HepG2 (cell line): ENCODE results near the gene MMUT. TPM values are rescaled to one million over a fixed set of nuclear protein-coding genes. Genes with fewer than 3 reads are reported as not detected.

Source experiments
- ATRX ChIP-seq: sonication (generic); formaldehyde crosslinking; IDR thresholded peaks from 2 replicates; pipeline ENCODE4 v1.4.0; 2020; ENCODE audit warnings: missing genetic modification reagents, borderline replicate concordance
- CERS6 ChIP-seq: sonication (generic); formaldehyde crosslinking; IDR thresholded peaks from 2 replicates; pipeline ENCODE4 v1.5.0; 2020; ENCODE audit warnings: missing genetic modification reagents
- CSRNP2 ChIP-seq: sonication (generic); formaldehyde crosslinking; conservative IDR thresholded peaks from 2 replicates; pipeline ENCODE4 v1.8.0; 2022; ENCODE audit warnings: low read depth, missing genetic modification reagents
- ELF4 ChIP-seq: sonication (generic); formaldehyde crosslinking; IDR thresholded peaks from 2 replicates; pipeline ENCODE4 v1.5.0; 2020; ENCODE audit warnings: missing genetic modification reagents, mild to moderate bottlenecking, moderate library complexity, borderline replicate concordance
- FOXA3 ChIP-seq: IDR thresholded peaks from 2 replicates; pipeline ENCODE4 v1.6.1; 2016; ENCODE audit warnings: missing genetic modification reagents, missing compliant biosample characterization
- FOXO1 ChIP-seq: sonication (generic); formaldehyde crosslinking; IDR thresholded peaks from 2 replicates; pipeline ENCODE4 v1.4.0; 2020; ENCODE audit warnings: missing genetic modification reagents
- HNF4A ChIP-seq: sonication (generic); formaldehyde crosslinking; IDR thresholded peaks from 2 replicates; pipeline ENCODE4 v1.4.0; 2020; ENCODE audit warnings: missing genetic modification reagents
- KDM3A ChIP-seq: IDR thresholded peaks from 2 replicates; pipeline ENCODE4 v1.6.1; 2018; ENCODE audit warnings: low read depth, missing compliant biosample characterization
- KDM4B ChIP-seq: sonication (generic); formaldehyde crosslinking; IDR thresholded peaks from 2 replicates; pipeline ENCODE4 v1.4.0; 2020; ENCODE audit warnings: missing genetic modification reagents
- KLF11 ChIP-seq: IDR thresholded peaks from 2 replicates; pipeline ENCODE4 v1.6.1; 2016; ENCODE audit warnings: missing compliant biosample characterization
- LBX2 ChIP-seq: sonication (generic); formaldehyde crosslinking; IDR thresholded peaks from 2 replicates; pipeline ENCODE4 v1.5.0; 2020; ENCODE audit warnings: missing genetic modification reagents, mild to moderate bottlenecking, borderline replicate concordance
- MYNN ChIP-seq: sonication (generic); formaldehyde crosslinking; IDR thresholded peaks from 2 replicates; pipeline ENCODE4 v1.4.0; 2020; ENCODE audit warnings: mild to moderate bottlenecking, low read depth, missing genetic modification reagents
- PAX8 ChIP-seq: sonication (generic); formaldehyde crosslinking; IDR thresholded peaks from 2 replicates; pipeline ENCODE4 v1.8.0; 2022; ENCODE audit warnings: mild to moderate bottlenecking, missing genetic modification reagents, borderline replicate concordance
- POGZ ChIP-seq: sonication (generic); formaldehyde crosslinking; IDR thresholded peaks from 2 replicates; pipeline ENCODE4 v1.4.0; 2020; ENCODE audit warnings: mild to moderate bottlenecking, missing genetic modification reagents
- REXO4 ChIP-seq: sonication (generic); formaldehyde crosslinking; IDR thresholded peaks from 2 replicates; pipeline ENCODE4 v1.8.0; 2022; ENCODE audit warnings: missing genetic modification reagents, mild to moderate bottlenecking, borderline replicate concordance
- SMAD3 ChIP-seq: sonication (generic); formaldehyde crosslinking; IDR thresholded peaks from 2 replicates; pipeline ENCODE4 v1.4.0; 2020; ENCODE audit warnings: missing genetic modification reagents
- SNAPC2 ChIP-seq: sonication (generic); formaldehyde crosslinking; IDR thresholded peaks from 2 replicates; pipeline ENCODE4 v1.8.1; 2022; ENCODE audit warnings: mild to moderate bottlenecking, missing genetic modification reagents
- TAF1 ChIP-seq: sonication (generic); formaldehyde crosslinking; IDR thresholded peaks from 2 replicates; pipeline ENCODE4 v1.4.0; 2020; ENCODE audit warnings: missing genetic modification reagents
- TRAFD1 ChIP-seq: sonication (generic); formaldehyde crosslinking; IDR thresholded peaks from 2 replicates; pipeline ENCODE4 v1.5.1; 2020; ENCODE audit warnings: missing genetic modification reagents, mild to moderate bottlenecking, borderline replicate concordance
- ZKSCAN1 ChIP-seq: fragments of 150-350 bp; IDR thresholded peaks from 2 replicates; pipeline ENCODE4 v1.6.1; 2014; ENCODE audit warnings: low read length
- ZNF121 ChIP-seq: sonication (generic); formaldehyde crosslinking; IDR thresholded peaks from 2 replicates; pipeline ENCODE4 v1.5.0; 2020; ENCODE audit warnings: mild to moderate bottlenecking, missing genetic modification reagents
- ZNF451 ChIP-seq: sonication (generic); formaldehyde crosslinking; IDR thresholded peaks from 2 replicates; pipeline ENCODE4 v1.5.0; 2020; ENCODE audit warnings: mild to moderate bottlenecking, missing genetic modification reagents
- ZNF557 ChIP-seq: sonication (generic); formaldehyde crosslinking; IDR thresholded peaks from 2 replicates; pipeline ENCODE4 v1.4.0; 2020; ENCODE audit warnings: missing genetic modification reagents
- ZNF574 ChIP-seq: sonication (generic); formaldehyde crosslinking; IDR thresholded peaks from 2 replicates; pipeline ENCODE4 v1.4.0; 2020; ENCODE audit warnings: missing genetic modification reagents
- ZNF747 ChIP-seq: sonication (generic); formaldehyde crosslinking; IDR thresholded peaks from 2 replicates; pipeline ENCODE4 v1.8.1; 2023; ENCODE audit warnings: missing genetic modification reagents, mild to moderate bottlenecking, borderline replicate concordance
- polyA plus RNA-seq, 8 experiments: library from polyadenylated mRNA; depleted of rRNA in 3 of 8; stranded (reverse) in 7 of 8; unstranded in 1 of 8; fragments of >200 nt; fragmentation: Illumina TruSeq in 4 of 8; extraction: Trizol in 4 of 8; gene quantifications; 2 replicates each; pipeline versions ENCODE4 v1.2.1 to v1.2.3, GENCODE V29; 2011 to 2016; ENCODE audit warnings: low read depth in 4 of 8, missing spikeins in 1 of 8, mixed read lengths in 1 of 8; ENCODE audit not compliant: insufficient read depth in 1 of 8
- total RNA-seq, 5 experiments: library from RNA; depleted of rRNA; stranded (reverse); fragments of >200 nt; fragmentation: Illumina TruSeq; extraction: Trizol; gene quantifications; 2 replicates each; pipeline ENCODE4 v1.2.3, GENCODE V29; 2016; ENCODE audit warnings: low read depth in 1 of 5

The MMUT gene
- total and polyA plus RNA-seq, 2 of the 13 experiments (the other 11 are each of a cell fraction or from before 2014, with no cell fraction given): 16.1 to 20.5 TPM

- no peak for TF ChIP-seq CSRNP2 (CRISPR knock-in tag)
- no peak for TF ChIP-seq PAX8
- TF ChIP-seq HNF4A (CRISPR knock-in tag): 0 out of 2 replicates have a peak, but pooled peaks have one; percentile 22
- no peak for TF ChIP-seq REXO4 (CRISPR knock-in tag)
- TF ChIP-seq ATRX: no peak
- no peak for TF ChIP-seq SNAPC2 (CRISPR knock-in tag)
- no peak for TF ChIP-seq KDM3A
- no peak for TF ChIP-seq FOXO1 (CRISPR knock-in tag)
- TF ChIP-seq ZNF121 (CRISPR knock-in tag): no peak
- peak; percentile 74 for TF ChIP-seq FOXA3 (CRISPR knock-in tag)
- no peak for TF ChIP-seq ELF4 (CRISPR knock-in tag)
- no peak for TF ChIP-seq LBX2 (CRISPR knock-in tag)
- no peak for TF ChIP-seq TRAFD1 (CRISPR knock-in tag)
- no peak for TF ChIP-seq KDM4B
- peak; percentile 64 for TF ChIP-seq POGZ (CRISPR knock-in tag)
- no peak for TF ChIP-seq ZNF451 (CRISPR knock-in tag)
- TF ChIP-seq CERS6: no peak
- TF ChIP-seq ZKSCAN1: no peak
- TF ChIP-seq MYNN: no peak
- TF ChIP-seq TAF1 (CRISPR knock-in tag): no peak
- TF ChIP-seq KLF11 (CRISPR knock-in tag): no peak; the same call in 1 of the 2 replicates
- 0 out of 2 replicates have a peak, but pooled peaks have one; percentile 34 for TF ChIP-seq ZNF747
- no peak for TF ChIP-seq ZNF574
- TF ChIP-seq ZNF557 (CRISPR knock-in tag): no peak
- TF ChIP-seq SMAD3 (CRISPR knock-in tag): no peak
These were observed 43.6 kb upstream of the MMUT start (continued) for GRCh38 chr6:49506569-49507111.
